ENCODE measurements around the gene BRAT1. TPM values are rescaled to one million over a fixed set of nuclear protein-coding genes. Genes with fewer than 3 reads are reported as not detected.

Gene BRAT1
- total and polyA plus RNA-seq, 2 donors (not counting 1 experiment from before 2014, with no cell fraction given) = 36.8 to 68.3 TPM

DNA sequence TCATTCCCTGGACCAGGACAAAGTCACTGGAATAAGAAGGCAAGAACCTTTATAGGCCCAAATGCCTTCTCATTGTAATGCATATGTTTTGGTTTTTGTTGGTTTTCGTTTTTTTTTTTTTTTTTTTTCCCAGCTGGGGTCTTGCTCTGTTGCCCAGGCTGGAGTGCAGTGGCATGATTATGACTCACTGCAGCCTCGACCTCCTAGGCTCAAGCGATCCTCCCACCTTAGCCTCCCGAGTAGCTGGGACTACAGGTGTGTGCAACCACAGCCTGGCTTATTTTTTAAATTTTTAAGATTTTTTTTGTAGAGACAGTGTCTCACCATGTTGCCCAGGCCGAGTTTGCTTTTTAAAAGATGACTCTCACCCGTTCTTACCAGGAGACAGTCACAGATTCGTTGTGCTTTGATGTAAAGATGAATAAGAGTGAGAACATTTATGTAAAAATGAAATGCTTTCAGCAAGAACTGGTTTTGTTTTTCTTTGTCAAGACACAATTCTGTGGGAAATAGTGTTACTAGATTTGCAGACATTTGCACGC, 11.1 kb upstream of the BRAT1 start:
- peaks cover 14 to 16% of the 10 kb centered on the region in 2 donors for H3K4me1 ChIP-seq (ENCODE audit: control insufficient read depth in 2 of 2, insufficient read depth in 2 of 2, low read length in 2 of 2)
- H3K27me3 ChIP-seq (replicated peaks in 1 of 4; ENCODE audit: control extremely low read depth in 1 of 4, control insufficient read depth in 3 of 4, insufficient read depth in 4 of 4, low read length in 3 of 4) = no peaks in the 10 kb centered on the region
- ChIA-PET POLR2A (interaction anchor here (1.4 kb wide), 1 partner anchor 56 kb away, joined by 3 read pairs; no protein-coding TSS in a partner anchor), CTCF (interaction anchor here (1.7 to 3.7 kb wide), 5 partner anchors 93 to 143 kb away, joined by 3 to 29 read pairs (median 17); no protein-coding TSS in a partner anchor)
- WGBS (ENCODE audit: insufficient coverage) = 81% methylated on average over 6 of the region's 8 CpGs
- no peaks in the 10 kb centered on the region for H3K9me3 Mint-ChIP-seq (ENCODE audit: insufficient read depth)
- no peak overlapping the region for H3K27ac Mint-ChIP-seq
- peak overlapping the region; percentile 74 for H3K4me2 ChIP-seq (replicated peaks; ENCODE audit: low read depth, low read length, poor library complexity, severe bottlenecking)
- no peaks in the 10 kb centered on the region for H3K27me3 Mint-ChIP-seq
- no peak for TF ChIP-seq CTCF (IDR thresholded peaks at IDR 0.05)
- TF ChIP-seq EZH2 (IDR thresholded peaks at IDR 0.05; ENCODE audit: borderline replicate concordance, insufficient read depth, low read depth, low read length, poor library complexity, severe bottlenecking) = no peak
- peaks cover 25% of the 10 kb centered on the region for H3K4me1 Mint-ChIP-seq
- no peak overlapping the region for H3K27ac ChIP-seq (ENCODE audit: low read length in 2 of 2)
- H3K4me3 Mint-ChIP-seq = peak overlapping the region; percentile 52
- ATAC-seq (ENCODE audit: low read depth) (no peak), DNase-seq (no peak)
- no peak overlapping the region for H3K9ac ChIP-seq (ENCODE audit: low read length)
- no peaks in the 10 kb centered on the region for H3K36me3 ChIP-seq (replicated peaks in 1 of 2; ENCODE audit: control extremely low read depth in 1 of 2, control insufficient read depth in 1 of 2, extremely low read depth in 1 of 2, insufficient read depth in 2 of 2, low read length in 1 of 2)
- intact Hi-C loops (cut with micrococcal nuclease) = loop anchor here (2.0 kb wide), 1 partner anchor 114 kb away; no protein-coding TSS in a partner anchor
- H3K79me2 ChIP-seq (ENCODE audit: control insufficient read depth, insufficient read depth, low read length) = no peaks in the 10 kb centered on the region
- H2AFZ ChIP-seq (ENCODE audit: insufficient read depth, low read depth, low read length, poor library complexity, severe bottlenecking) = peak overlapping the region; percentile 54
- no peaks in the 10 kb centered on the region for H4K20me1 ChIP-seq (ENCODE audit: control insufficient read depth, insufficient read depth, low read length, poor library complexity, severe bottlenecking)
- H3K4me3 ChIP-seq (ENCODE audit: control extremely low read depth in 1 of 5, extremely low read depth in 1 of 5, insufficient read depth in 1 of 5, low read depth in 2 of 5, low read length in 4 of 5) = no peak overlapping the region
- H3K9me3 ChIP-seq (ENCODE audit: control extremely low read depth in 1 of 3, control insufficient read depth in 2 of 3, insufficient read depth in 1 of 3, low read length in 2 of 3) = no peaks in the 10 kb centered on the region

DNA sequence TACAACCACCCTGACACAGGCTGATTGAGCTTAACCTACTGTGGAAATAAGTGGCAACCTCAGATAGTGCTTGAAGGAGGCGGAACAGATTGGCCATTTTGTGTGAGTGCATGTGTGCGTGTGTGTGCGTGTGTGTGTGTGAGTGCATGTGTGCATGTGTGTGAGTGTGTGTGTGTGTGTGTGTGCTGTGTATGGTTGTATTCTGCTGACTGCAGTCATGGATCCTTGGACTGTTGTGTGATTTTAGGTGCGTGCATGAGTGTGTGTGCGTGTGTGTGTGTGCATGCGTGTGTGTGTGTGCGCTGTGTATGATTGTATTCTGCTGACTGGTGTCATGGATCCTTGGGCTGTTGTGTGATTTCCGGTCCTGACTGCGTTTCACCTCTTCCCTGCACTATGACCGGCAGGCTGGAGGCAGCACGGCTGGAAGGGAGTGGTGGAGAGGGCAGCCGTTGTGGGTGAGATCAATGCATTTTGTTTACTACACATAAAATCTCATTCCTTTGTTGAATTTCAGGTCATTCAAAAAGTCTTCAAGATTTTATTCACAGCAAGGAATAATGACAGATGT, 9.7 kb upstream of the BRAT1 start:
- CTCF ChIA-PET = interaction anchor here (0.6 to 1.0 kb wide), 2 partner anchors 78 to 87 kb away, joined by 3 read pairs; no protein-coding TSS in a partner anchor
- H3K4me3 Mint-ChIP-seq = no peak overlapping the region

More for the DNA sequence above, 9.7 kb upstream of the BRAT1 start:
- DNase-seq (no peak), ATAC-seq (ENCODE audit: low read depth) (no peak)
- Histone ChIP-seq H3K9ac (ENCODE audit: low read length) (no peak overlapping the region), H3K27ac (ENCODE audit: low read length in 2 of 2) (no peak overlapping the region), H2AFZ (ENCODE audit: insufficient read depth, low read depth, low read length, poor library complexity, severe bottlenecking) (no peak overlapping the region), H3K9me3 (ENCODE audit: control extremely low read depth in 1 of 3, control insufficient read depth in 2 of 3, insufficient read depth in 1 of 3, low read length in 2 of 3) (no peaks in the 10 kb centered on the region), H3K4me1 (ENCODE audit: control insufficient read depth in 2 of 2, insufficient read depth in 2 of 2, low read length in 2 of 2) (peaks cover 14 to 16% of the 10 kb centered on the region in 2 donors), H3K36me3 (replicated peaks in 1 of 2; ENCODE audit: control extremely low read depth in 1 of 2, control insufficient read depth in 1 of 2, extremely low read depth in 1 of 2, insufficient read depth in 2 of 2, low read length in 1 of 2) (no peaks in the 10 kb centered on the region), H3K27me3 (replicated peaks in 1 of 4; ENCODE audit: control extremely low read depth in 1 of 4, control insufficient read depth in 3 of 4, insufficient read depth in 4 of 4, low read length in 3 of 4) (no peaks in the 10 kb centered on the region), H4K20me1 (ENCODE audit: control insufficient read depth, insufficient read depth, low read length, poor library complexity, severe bottlenecking) (no peaks in the 10 kb centered on the region), H3K4me3 (ENCODE audit: control extremely low read depth in 1 of 5, extremely low read depth in 1 of 5, insufficient read depth in 1 of 5, low read depth in 2 of 5, low read length in 4 of 5) (no peak overlapping the region), H3K79me2 (ENCODE audit: control insufficient read depth, insufficient read depth, low read length) (no peaks in the 10 kb centered on the region), H3K4me2 (replicated peaks; ENCODE audit: low read depth, low read length, poor library complexity, severe bottlenecking) (no peak overlapping the region)
- Mint-ChIP-seq H3K27ac (no peak overlapping the region), H3K9me3 (ENCODE audit: insufficient read depth) (no peaks in the 10 kb centered on the region), H3K27me3 (no peaks in the 10 kb centered on the region), H3K4me1 (peaks cover 26% of the 10 kb centered on the region)
- POLR2A ChIA-PET = no interaction called here
- intact Hi-C loops (cut with micrococcal nuclease) = no loop called here
- TF ChIP-seq CTCF (IDR thresholded peaks at IDR 0.05) (no peak), EZH2 (IDR thresholded peaks at IDR 0.05; ENCODE audit: borderline replicate concordance, insufficient read depth, low read depth, low read length, poor library complexity, severe bottlenecking) (no peak)
- 99% methylated on average over 7 of the region's 12 CpGs for WGBS (ENCODE audit: insufficient coverage)

Measured in B cell (primary cell).